Mesenchymal stem cell (in vitro differentiated cells and primary cell): ENCODE data around the gene PAPPA.
A peak's percentile ranks its signal among the peaks of the same experiment; 100 is the strongest.

ENCODE experiments used
- DNase-seq: peaks from one replicate; pipeline ENCODE4 v3.0.0-alpha.2; 2013
- H2AFZ ChIP-seq: one replicate; pipeline ENCODE4 v1.6.1; 2013; ENCODE audit warnings: low read depth, mild to moderate bottlenecking, control low read depth, inconsistent platforms, low read length, moderate library complexity
- H2AK5ac ChIP-seq: 2 replicates; pipeline ENCODE4 v1.6.1; 2013; ENCODE audit warnings: low read length, moderate library complexity, mild to moderate bottlenecking, inconsistent platforms; ENCODE audit not compliant: severe bottlenecking
- H2BK120ac ChIP-seq: one replicate; pipeline ENCODE4 v1.6.1; 2013; ENCODE audit warnings: low read depth, mild to moderate bottlenecking, inconsistent platforms, low read length, moderate library complexity
- H2BK12ac ChIP-seq, 2 experiments: one replicate each; pipeline ENCODE4 v1.6.1; 2013; ENCODE audit warnings: inconsistent platforms in 2 of 2, low read length in 2 of 2, mild to moderate bottlenecking in 2 of 2, moderate library complexity in 2 of 2, control low read depth in 1 of 2
- H2BK15ac ChIP-seq: one replicate; pipeline ENCODE4 v1.6.1; 2013; ENCODE audit warnings: mild to moderate bottlenecking, low read depth, inconsistent platforms; ENCODE audit not compliant: poor library complexity, severe bottlenecking
- H2BK5ac ChIP-seq: 2 replicates; pipeline ENCODE4 v1.6.1; 2013; ENCODE audit warnings: low read depth, mild to moderate bottlenecking, low read length, control low read depth, inconsistent platforms; ENCODE audit not compliant: poor library complexity, severe bottlenecking
- H3K14ac ChIP-seq, 2 experiments: one replicate each; pipeline ENCODE4 v1.6.1; 2013; ENCODE audit warnings: inconsistent platforms in 2 of 2, low read length in 2 of 2, control low read depth in 1 of 2, mild to moderate bottlenecking in 1 of 2, moderate library complexity in 1 of 2
- H3K18ac ChIP-seq, 2 experiments: one replicate each; pipeline ENCODE4 v1.6.1; 2013; ENCODE audit warnings: inconsistent platforms in 2 of 2, low read length in 2 of 2, control low read depth in 1 of 2, low read depth in 1 of 2, mild to moderate bottlenecking in 1 of 2
- H3K23ac ChIP-seq, 2 experiments: one replicate each; pipeline ENCODE4 v1.6.1; 2013; ENCODE audit warnings: inconsistent platforms in 2 of 2, low read length in 2 of 2, mild to moderate bottlenecking in 2 of 2, moderate library complexity in 2 of 2, control low read depth in 1 of 2
- H3K27ac ChIP-seq: 2 replicates; pipeline ENCODE4 v1.5.1; 2013; ENCODE audit warnings: mild to moderate bottlenecking, moderate library complexity, low read length, control low read depth, inconsistent platforms; ENCODE audit not compliant: poor library complexity, severe bottlenecking
- H3K27me3 ChIP-seq, 2 experiments: 2 replicates each; pipeline versions ENCODE4 v1.6.1 to v1.7.0; 2013; ENCODE audit warnings: low read length in 2 of 2, mild to moderate bottlenecking in 2 of 2, moderate library complexity in 2 of 2, control low read depth in 1 of 2, inconsistent platforms in 1 of 2; ENCODE audit not compliant: control insufficient read depth in 1 of 2, insufficient read depth in 1 of 2
- H3K36me3 ChIP-seq, 2 experiments: 2 replicates each; pipeline versions ENCODE4 v1.6.1 to v1.7.0; 2013; ENCODE audit warnings: low read length in 2 of 2, control low read depth in 1 of 2, inconsistent platforms in 1 of 2, low read depth in 1 of 2, mild to moderate bottlenecking in 1 of 2; ENCODE audit not compliant: insufficient read depth in 2 of 2, control insufficient read depth in 1 of 2
- H3K4ac ChIP-seq, 2 experiments: one replicate each; pipeline ENCODE4 v1.6.1; 2013; ENCODE audit warnings: inconsistent platforms in 2 of 2, low read length in 2 of 2, mild to moderate bottlenecking in 2 of 2, moderate library complexity in 2 of 2, control low read depth in 1 of 2, low read depth in 1 of 2
- H3K4me1 ChIP-seq: 2 replicates; pipeline ENCODE4 v1.6.1; 2013; ENCODE audit warnings: low read depth, low read length, control low read depth; ENCODE audit not compliant: control insufficient read depth, insufficient read depth
- H3K4me2 ChIP-seq: 2 replicates; pipeline ENCODE4 v1.6.1; 2013; ENCODE audit warnings: low read length, mild to moderate bottlenecking, inconsistent platforms; ENCODE audit not compliant: poor library complexity, severe bottlenecking
- H3K4me3 ChIP-seq, 2 experiments: 2 replicates each; pipeline versions ENCODE4 v1.5.1 to v1.7.0; 2013; ENCODE audit warnings: low read length in 2 of 2, mild to moderate bottlenecking in 2 of 2, control low read depth in 1 of 2, low read depth in 1 of 2; ENCODE audit not compliant: insufficient read depth in 1 of 2
- H3K79me1 ChIP-seq: replicated peaks from 2 replicates; pipeline ENCODE4 v1.6.1; 2013; ENCODE audit warnings: mild to moderate bottlenecking, control low read depth, low read length, inconsistent platforms; ENCODE audit not compliant: poor library complexity, severe bottlenecking
- H3K9ac ChIP-seq: 2 replicates; pipeline ENCODE4 v1.7.0; 2013; ENCODE audit warnings: mild to moderate bottlenecking, low read length, moderate library complexity
- H3K9me3 ChIP-seq: 2 replicates; pipeline ENCODE4 v1.7.0; 2013; ENCODE audit warnings: mild to moderate bottlenecking, low read length; ENCODE audit not compliant: control insufficient read depth
- H4K8ac ChIP-seq: one replicate; pipeline ENCODE4 v1.6.1; 2013; ENCODE audit warnings: inconsistent platforms, mild to moderate bottlenecking, low read length, moderate library complexity
- H4K91ac ChIP-seq: one replicate; pipeline ENCODE4 v1.6.1; 2013; ENCODE audit warnings: mild to moderate bottlenecking, low read length, inconsistent platforms
- WGBS: methylation state at CpG from one replicate; pipeline ENCODE4 v1.1.7; 2013; ENCODE audit warnings: mixed read lengths; 5-methylcytosine and 5-hydroxymethylcytosine counted together

PAPPA gene

DNA sequence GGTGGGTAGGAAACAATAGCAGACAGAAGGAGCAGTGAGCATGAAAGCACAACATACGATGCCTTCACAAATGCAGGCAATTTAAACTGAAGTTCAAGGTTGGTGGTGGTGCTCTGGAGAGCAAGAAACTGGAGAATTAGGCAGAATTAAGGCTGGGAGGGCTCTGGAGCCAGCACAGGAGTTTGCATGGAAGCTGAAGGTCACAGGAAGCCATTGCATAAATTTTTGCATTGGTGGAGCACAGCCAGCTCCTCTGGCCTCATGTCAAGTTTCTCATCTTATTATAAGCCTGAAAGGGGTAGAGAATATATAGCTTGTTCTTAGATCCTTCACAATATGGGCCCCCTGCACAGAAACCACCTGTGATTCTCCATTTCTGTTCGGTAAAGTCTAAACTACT lies 207.4 kb downstream of the PAPPA start:
- no peak overlapping the region for H3K4me2 ChIP-seq
- no peaks in the 10 kb centered on the region for H3K27me3 ChIP-seq
- no peak overlapping the region for H3K18ac ChIP-seq
- H3K4me3 ChIP-seq = no peak overlapping the region
- no peak overlapping the region for H2BK12ac ChIP-seq
- H3K23ac ChIP-seq = no peak overlapping the region
- no peak overlapping the region for H2AK5ac ChIP-seq
- no peak overlapping the region for H4K91ac ChIP-seq
- peaks cover 18 to 93% of the 10 kb centered on the region in 2 experiments for H3K36me3 ChIP-seq
- H3K9ac ChIP-seq = no peak overlapping the region
- no peak overlapping the region for H2AFZ ChIP-seq
- no peak overlapping the region for H4K8ac ChIP-seq
- H3K27ac ChIP-seq = no peak overlapping the region
- no peak for DNase-seq
- WGBS = 92% methylated on average over 2 of the region's 2 CpGs
- no peak overlapping the region for H2BK120ac ChIP-seq
- no peaks in the 10 kb centered on the region for H3K9me3 ChIP-seq
- no peak overlapping the region for H2BK15ac ChIP-seq
- no peak overlapping the region for H3K14ac ChIP-seq
- H3K4ac ChIP-seq = no peak overlapping the region
- H3K4me1 ChIP-seq = peaks cover 5% of the 10 kb centered on the region
- H3K79me1 ChIP-seq = no peaks in the 10 kb centered on the region
- H2BK5ac ChIP-seq = no peak overlapping the region

- Histone ChIP-seq H3K18ac (no peak overlapping the region), H3K36me3 (peaks cover 18 to 94% of the 10 kb centered on the region in 2 experiments), H2AFZ (no peak overlapping the region), H3K27ac (no peak overlapping the region), H3K27me3 (no peaks in the 10 kb centered on the region), H2AK5ac (no peak overlapping the region), H3K4ac (no peak overlapping the region), H3K23ac (no peak overlapping the region), H3K14ac (no peak overlapping the region), H3K4me1 (peaks cover 5% of the 10 kb centered on the region), H2BK5ac (no peak overlapping the region), H3K9me3 (no peaks in the 10 kb centered on the region), H3K4me2 (no peak overlapping the region), H4K91ac (no peak overlapping the region), H4K8ac (no peak overlapping the region), H3K9ac (no peak overlapping the region), H3K79me1 (no peaks in the 10 kb centered on the region), H2BK15ac (no peak overlapping the region), H2BK12ac (no peak overlapping the region), H3K4me3 (no peak overlapping the region), H2BK120ac (no peak overlapping the region)
- 93% methylated on average over 4 of the region's 4 CpGs for WGBS
- DNase-seq = no peak
Measured at GRCh38 chr9:116361547-116361946, 208.0 kb downstream of the PAPPA start.

GRCh38 chr9:116362493-116362892 lies 208.9 kb downstream of the PAPPA start:
- Histone ChIP-seq H2AK5ac (no peak overlapping the region), H3K4me3 (no peak overlapping the region), H3K14ac (no peak overlapping the region), H3K4me1 (peaks cover 5% of the 10 kb centered on the region), H3K23ac (no peak overlapping the region), H3K27ac (no peak overlapping the region), H3K36me3 (peaks cover 22 to 94% of the 10 kb centered on the region in 2 experiments), H3K27me3 (no peaks in the 10 kb centered on the region), H3K9me3 (no peaks in the 10 kb centered on the region), H2BK12ac (no peak overlapping the region), H4K91ac (no peak overlapping the region), H3K4ac (no peak overlapping the region), H4K8ac (no peak overlapping the region), H3K18ac (no peak overlapping the region), H2BK120ac (no peak overlapping the region), H2BK15ac (no peak overlapping the region), H3K79me1 (no peaks in the 10 kb centered on the region), H3K9ac (no peak overlapping the region), H2AFZ (no peak overlapping the region), H3K4me2 (no peak overlapping the region), H2BK5ac (no peak overlapping the region)
- 93% methylated on average over 6 of the region's 6 CpGs for WGBS
- no peak for DNase-seq

GRCh38 chr9:116365056-116365471 lies 211.5 kb downstream of the PAPPA start:
- no peak overlapping the region for H2BK120ac ChIP-seq
- no peaks in the 10 kb centered on the region for H3K79me1 ChIP-seq
- peaks cover 35 to 93% of the 10 kb centered on the region in 2 experiments for H3K36me3 ChIP-seq
- H2AK5ac ChIP-seq = no peak overlapping the region
- no peak overlapping the region for H3K14ac ChIP-seq
- peak overlapping the region; percentile 74 for H3K9ac ChIP-seq
- no peak overlapping the region for H3K18ac ChIP-seq
- H2BK5ac ChIP-seq = no peak overlapping the region
- peak overlapping the region; percentile 2 for H3K4me2 ChIP-seq
- H4K8ac ChIP-seq = peak overlapping the region; percentile 20
- no peaks in the 10 kb centered on the region for H3K27me3 ChIP-seq
- no peak overlapping the region for H2BK15ac ChIP-seq
- H3K23ac ChIP-seq = no peak overlapping the region
- H3K4me1 ChIP-seq = peaks cover 9% of the 10 kb centered on the region
- no peak overlapping the region for H4K91ac ChIP-seq
- peak; percentile 38 for DNase-seq
- no peak overlapping the region for H2BK12ac ChIP-seq
- no peak overlapping the region for H3K4ac ChIP-seq
- H3K27ac ChIP-seq = peak overlapping the region; percentile 9
- H2AFZ ChIP-seq = no peak overlapping the region
- no peak overlapping the region for H3K4me3 ChIP-seq
- 86% methylated on average over 6 of the region's 9 CpGs for WGBS
- no peaks in the 10 kb centered on the region for H3K9me3 ChIP-seq
